GM12864 (cell line): Measurements from ENCODE around the gene GJB4.

Experiments used
- DNase-seq: peaks from one replicate; pipeline ENCODE4 v3.0.0-alpha.2; 2011; ENCODE audit warnings: low read depth
- H3K4me3 ChIP-seq: 2 replicates; pipeline ENCODE4 v1.5.1; 2011; ENCODE audit warnings: mild to moderate bottlenecking, low read depth, low read length, control low read depth
- CTCF ChIP-seq: IDR thresholded peaks from 2 replicates; pipeline ENCODE4 v1.5.1; 2011; ENCODE audit warnings: low read depth, mild to moderate bottlenecking, moderate library complexity, low read length, control low read depth, inconsistent platforms; ENCODE audit errors: missing control alignments

GJB4 gene

GRCh38 chr1:34790985-34791384 is 31.4 kb downstream of the GJB4 start:
- TF ChIP-seq CTCF, result no peak
- DNase-seq, result no peak
- H3K4me3 ChIP-seq, result no peak overlapping the region

GRCh38 chr1:34792424-34792823 is 32.9 kb downstream of the GJB4 start:
- no peak overlapping the region for H3K4me3 ChIP-seq
- no peak for TF ChIP-seq CTCF
- no peak for DNase-seq

GRCh38 chr1:34792868-34793727 is 33.6 kb downstream of the GJB4 start, which contains the start of gene GJA4:
Gene GJA4, plus strand, starts transcription at chr1:34792999. Its CDS starts 1,215 bp downstream, at chr1:34794214.
- DNase-seq, result no peak

DNA sequence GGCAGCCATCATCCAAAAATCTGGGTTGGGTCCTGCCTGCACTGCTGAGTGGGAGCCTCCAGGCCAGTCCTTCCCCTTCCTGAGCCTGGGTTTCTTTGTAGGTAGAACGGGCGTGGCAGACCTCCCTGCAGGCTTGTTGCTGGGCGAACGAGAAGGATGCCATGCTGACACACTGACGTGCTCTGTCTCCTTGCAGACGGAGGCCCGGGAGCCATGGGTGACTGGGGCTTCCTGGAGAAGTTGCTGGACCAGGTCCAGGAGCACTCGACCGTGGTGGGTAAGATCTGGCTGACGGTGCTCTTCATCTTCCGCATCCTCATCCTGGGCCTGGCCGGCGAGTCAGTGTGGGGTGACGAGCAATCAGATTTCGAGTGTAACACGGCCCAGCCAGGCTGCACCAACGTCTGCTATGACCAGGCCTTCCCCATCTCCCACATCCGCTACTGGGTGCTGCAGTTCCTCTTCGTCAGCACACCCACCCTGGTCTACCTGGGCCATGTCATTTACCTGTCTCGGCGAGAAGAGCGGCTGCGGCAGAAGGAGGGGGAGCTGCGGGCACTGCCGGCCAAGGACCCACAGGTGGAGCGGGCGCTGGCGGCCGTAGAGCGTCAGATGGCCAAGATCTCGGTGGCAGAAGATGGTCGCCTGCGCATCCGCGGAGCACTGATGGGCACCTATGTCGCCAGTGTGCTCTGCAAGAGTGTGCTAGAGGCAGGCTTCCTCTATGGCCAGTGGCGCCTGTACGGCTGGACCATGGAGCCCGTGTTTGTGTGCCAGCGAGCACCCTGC is 34.7 kb downstream of the GJB4 start:
- no peak overlapping the region for H3K4me3 ChIP-seq
- no peak for TF ChIP-seq CTCF
- no peak for DNase-seq

More at GRCh38 chr1:34792868-34793727, 33.6 kb downstream of the GJB4 start, which contains the start of gene GJA4:
- no peak within 1 kb of the TSS for H3K4me3 ChIP-seq
- TF ChIP-seq CTCF, result no peak

DNA sequence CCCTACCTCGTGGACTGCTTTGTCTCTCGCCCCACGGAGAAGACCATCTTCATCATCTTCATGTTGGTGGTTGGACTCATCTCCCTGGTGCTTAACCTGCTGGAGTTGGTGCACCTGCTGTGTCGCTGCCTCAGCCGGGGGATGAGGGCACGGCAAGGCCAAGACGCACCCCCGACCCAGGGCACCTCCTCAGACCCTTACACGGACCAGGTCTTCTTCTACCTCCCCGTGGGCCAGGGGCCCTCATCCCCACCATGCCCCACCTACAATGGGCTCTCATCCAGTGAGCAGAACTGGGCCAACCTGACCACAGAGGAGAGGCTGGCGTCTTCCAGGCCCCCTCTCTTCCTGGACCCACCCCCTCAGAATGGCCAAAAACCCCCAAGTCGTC is 35.2 kb downstream of the GJB4 start:
- TF ChIP-seq CTCF, result no peak
- no peak for DNase-seq

GRCh38 chr1:34795916-34796315 is 36.4 kb downstream of the GJB4 start:
- H3K4me3 ChIP-seq, result no peak overlapping the region
- no peak for DNase-seq
- no peak for TF ChIP-seq CTCF

More for the DNA sequence above, 35.2 kb downstream of the GJB4 start:
- H3K4me3 ChIP-seq, result no peak overlapping the region
